NCI-H2107 treated with DMSO at 0.1 percent for 48 hours (cell line): Measurements from ENCODE around the gene LRRC25.

ENCODE experiments used
- DNase-seq: peaks from one replicate; lab custom pipeline; 2025; ENCODE audit not compliant: unreplicated experiment; lab: John Stamatoyannopoulos, UW

LRRC25 gene

GRCh38 chr19:18348171-18348570 is 49.3 kb downstream of the LRRC25 start:
- no peak for DNase-seq

DNA sequence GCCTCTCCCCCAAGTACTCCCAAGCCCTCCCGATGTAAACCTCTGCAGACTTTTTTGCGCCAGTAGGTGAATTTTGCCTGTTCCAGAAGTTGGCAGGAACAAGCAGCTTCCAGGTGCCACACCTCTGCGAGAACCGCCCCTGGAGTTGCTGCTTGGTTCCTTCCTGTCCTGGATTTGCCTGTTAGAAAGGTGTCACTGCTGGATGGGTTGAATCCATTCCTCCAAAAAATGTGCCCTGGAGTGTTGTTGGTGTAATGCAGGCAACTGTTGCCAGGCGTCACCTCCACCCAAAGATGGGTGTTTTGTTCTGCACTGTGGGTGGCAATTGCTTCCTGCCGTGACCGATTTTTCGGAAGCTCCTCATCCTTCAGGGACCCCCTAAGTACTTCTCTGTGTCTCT is 51.3 kb downstream of the LRRC25 start:
- DNase-seq: no peak

DNA sequence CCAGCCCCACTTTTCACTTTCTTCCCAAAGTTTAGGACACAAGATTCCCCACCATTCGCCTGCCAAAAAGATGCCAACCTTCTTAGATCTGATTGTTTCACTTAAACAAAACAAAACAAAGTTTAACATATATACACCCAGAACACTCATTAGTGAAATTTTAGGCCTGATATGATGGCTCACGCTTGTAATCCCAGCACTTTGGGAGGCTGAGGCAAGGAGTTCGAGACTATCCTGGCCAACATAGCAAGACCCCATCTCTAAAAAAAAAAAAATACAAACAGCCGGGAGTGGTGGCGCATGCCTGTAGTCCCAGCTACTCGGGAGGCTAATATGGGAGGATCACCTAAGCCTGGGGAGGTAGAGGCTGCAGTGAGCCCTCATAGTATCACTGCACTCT is 52.1 kb downstream of the LRRC25 start:
- no peak for DNase-seq

GRCh38 chr19:18344582-18344950 is 52.9 kb downstream of the LRRC25 start:
- no peak for DNase-seq

DNA sequence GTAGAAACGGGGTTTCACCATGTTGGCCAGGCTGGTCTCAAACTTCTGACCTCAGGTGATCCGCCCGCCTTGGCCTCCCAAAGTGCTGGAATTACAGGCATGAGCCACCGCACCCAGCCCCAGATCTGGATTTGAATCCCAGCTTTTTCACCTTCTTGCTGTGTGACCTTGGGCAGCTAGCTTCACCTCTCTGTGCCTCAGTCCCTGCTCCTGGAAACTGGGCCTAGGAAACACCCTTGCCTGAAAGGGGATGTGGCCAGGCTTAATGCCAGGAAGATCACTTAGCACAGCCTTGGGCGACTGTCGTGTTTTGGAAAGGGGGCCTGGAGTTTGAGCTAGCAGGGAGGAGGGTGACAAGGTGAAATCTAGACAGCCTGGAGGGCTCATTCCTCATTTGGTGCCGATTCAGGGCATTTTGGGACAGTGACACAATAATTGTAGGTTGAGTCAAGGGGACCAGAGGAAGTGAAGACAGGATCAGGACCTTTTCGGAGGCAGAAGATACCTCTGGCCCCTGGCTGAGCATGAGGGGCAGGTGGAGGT is 55.3 kb downstream of the LRRC25 start:
- DNase-seq: no peak
